GM12874 (cell line): ENCODE measurements around the gene RMND5B.

Source experiments
- CTCF ChIP-seq: IDR thresholded peaks from 2 replicates; pipeline ENCODE4 v1.5.1; 2011; ENCODE audit warnings: low read depth, mild to moderate bottlenecking, control low read depth, low read length, moderate library complexity; ENCODE audit not compliant: insufficient read depth

The RMND5B gene

GRCh38 chr5:178129296-178129695 lies 1.5 kb upstream of the RMND5B start:
- TF ChIP-seq CTCF: no peak

DNA sequence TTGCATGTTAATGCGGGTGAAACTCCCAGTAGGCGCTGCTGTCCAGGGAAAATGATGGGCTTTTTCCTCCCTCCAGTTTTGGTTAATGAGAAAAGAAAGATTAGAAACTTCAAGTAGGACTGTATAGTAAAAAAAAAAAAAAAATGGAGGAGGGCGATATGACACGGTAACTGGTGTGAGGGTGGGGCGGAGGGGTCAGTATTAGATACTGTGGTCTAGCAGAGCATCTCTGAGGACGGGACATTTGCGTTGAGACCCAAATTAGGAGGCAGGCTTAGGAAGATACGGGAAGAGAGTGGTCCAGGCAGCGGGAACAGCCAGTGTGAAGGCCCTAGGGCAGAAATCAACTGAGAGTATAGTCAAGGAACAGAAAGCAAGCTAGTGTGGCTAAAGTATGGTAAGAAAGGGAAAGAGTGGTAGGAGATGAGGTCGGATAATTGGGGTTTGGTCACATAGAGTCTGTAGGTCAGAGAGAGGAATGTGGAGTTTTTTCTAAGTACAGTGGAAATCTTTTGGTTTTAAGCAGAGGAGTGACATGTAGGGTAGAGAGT lies 707 bp downstream of the RMND5B start:
- TF ChIP-seq CTCF: no peak

GRCh38 chr5:178136990-178137389 lies 6.2 kb downstream of the RMND5B start:
- no peak for TF ChIP-seq CTCF

GRCh38 chr5:178137991-178138390 lies 7.2 kb downstream of the RMND5B start:
- TF ChIP-seq CTCF: no peak

DNA sequence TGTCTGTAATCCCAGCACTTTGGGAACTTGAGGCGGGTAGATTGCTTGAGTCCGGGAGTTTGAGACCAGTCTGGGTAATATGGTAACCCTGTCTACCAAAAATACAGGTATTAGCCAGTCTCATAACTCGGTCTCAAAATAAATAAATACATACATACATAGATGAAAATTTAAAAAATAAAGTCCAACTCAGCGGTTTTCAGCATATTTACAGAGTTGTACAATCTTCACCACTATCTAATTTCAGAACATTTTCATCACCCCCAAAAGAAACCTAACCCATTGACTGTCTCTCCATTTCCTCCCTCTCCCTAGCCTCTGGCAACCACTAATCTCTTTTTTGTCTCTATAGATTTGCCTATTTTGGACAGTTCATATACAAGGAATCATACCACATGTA lies 10.7 kb downstream of the RMND5B start:
- no peak for TF ChIP-seq CTCF

DNA sequence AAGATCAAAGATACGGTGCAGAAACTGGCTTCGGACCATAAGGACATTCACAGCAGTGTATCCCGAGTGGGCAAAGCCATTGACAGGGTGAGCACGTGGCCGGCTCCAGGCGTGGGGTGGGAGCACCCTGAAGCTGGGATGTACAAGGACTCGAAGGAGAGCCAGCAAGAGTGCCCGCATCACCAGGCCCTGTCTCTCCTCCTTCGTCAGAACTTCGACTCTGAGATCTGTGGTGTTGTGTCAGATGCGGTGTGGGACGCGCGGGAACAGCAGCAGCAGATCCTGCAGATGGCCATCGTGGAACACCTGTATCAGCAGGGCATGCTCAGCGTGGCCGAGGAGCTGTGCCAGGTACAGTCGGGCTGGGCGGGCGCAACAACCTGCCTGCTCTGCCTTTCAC lies 11.8 kb downstream of the RMND5B start:
- TF ChIP-seq CTCF: no peak

- TF ChIP-seq CTCF: no peak
Observed at GRCh38 chr5:178143246-178143645, 12.4 kb downstream of the RMND5B start.
